Parathyroid adenoma (tissue), 2 donors: ENCODE measurements around the gene SSBP2.
"Not testable (repeated sequence)": the region's sequence is repeated elsewhere in the genome, so short reads cannot be mapped to it uniquely, and the experiment has no call there.

Source experiments
- H2AFZ ChIP-seq: fragments of 300-600 bp; sonication (generic); one replicate; pipeline ENCODE4 v1.7.0; 2017; ENCODE audit warnings: antibody characterized with exemption, mild to moderate bottlenecking
- H3K27ac ChIP-seq: fragments of 300-600 bp; sonication (generic); one replicate; pipeline ENCODE4 v1.7.0; 2017
- H3K27me3 ChIP-seq: fragments of 300-600 bp; sonication (generic); one replicate; pipeline ENCODE4 v1.7.0; 2017; ENCODE audit warnings: low read length; ENCODE audit not compliant: control insufficient read depth, insufficient read depth
- H3K36me3 ChIP-seq: fragments of 300-600 bp; sonication (generic); one replicate; pipeline ENCODE4 v1.7.0; 2017; ENCODE audit warnings: low read length; ENCODE audit not compliant: control insufficient read depth, insufficient read depth
- H3K4me1 ChIP-seq: fragments of 300-600 bp; sonication (generic); one replicate; pipeline ENCODE4 v1.7.0; 2017; ENCODE audit warnings: control low read depth
- H3K4me2 ChIP-seq: fragments of 300-600 bp; sonication (generic); one replicate; pipeline ENCODE4 v1.7.0; 2017; ENCODE audit warnings: low read length
- H3K4me3 ChIP-seq: fragments of 300-600 bp; sonication (generic); one replicate; pipeline ENCODE4 v1.7.0; 2017; ENCODE audit warnings: low read depth, low read length
- H3K79me2 ChIP-seq: fragments of 300-600 bp; sonication (generic); one replicate; pipeline ENCODE4 v1.7.0; 2017; ENCODE audit warnings: control low read depth
- H3K9ac ChIP-seq: fragments of 300-600 bp; sonication (generic); one replicate; pipeline ENCODE4 v1.7.0; 2017; ENCODE audit warnings: mild to moderate bottlenecking
- H3K9me3 ChIP-seq: fragments of 300-600 bp; sonication (generic); one replicate; pipeline ENCODE4 v1.7.0; 2017; ENCODE audit warnings: low read length; ENCODE audit not compliant: control insufficient read depth
- CTCF ChIP-seq: fragments of 300-600 bp; sonication (generic); IDR thresholded peaks from one replicate; pipeline ENCODE4 v1.7.0; 2017; ENCODE audit warnings: antibody characterized with exemption, mild to moderate bottlenecking
- donor health status: primary hyperparathyroidism.

Gene SSBP2

GRCh38 chr5:81717226-81717625, 33.7 kb downstream of the SSBP2 start:
- Histone ChIP-seq H3K4me1 (peaks cover 28% of the 10 kb centered on the region), H2AFZ (no peak overlapping the region), H3K4me2 (no peak overlapping the region), H3K36me3 (no peaks in the 10 kb centered on the region), H3K9me3 (no peaks in the 10 kb centered on the region), H3K4me3 (no peak overlapping the region), H3K9ac (no peak overlapping the region), H3K27me3 (no peaks in the 10 kb centered on the region), H3K79me2 (peaks cover 48% of the 10 kb centered on the region), H3K27ac (no peak overlapping the region)
- no peak for TF ChIP-seq CTCF

GRCh38 chr5:81714076-81714475, 36.8 kb downstream of the SSBP2 start:
- H3K79me2 ChIP-seq = peaks cover 51% of the 10 kb centered on the region
- not testable (repeated sequence) for H3K4me1 ChIP-seq, H3K4me3 ChIP-seq

GRCh38 chr5:81708889-81709288, 42.0 kb downstream of the SSBP2 start:
- Histone ChIP-seq H3K27me3 (no peaks in the 10 kb centered on the region), H3K9me3 (no peaks in the 10 kb centered on the region), H2AFZ (no peak overlapping the region), H3K4me3 (no peak overlapping the region), H3K79me2 (peaks cover 47% of the 10 kb centered on the region), H3K4me1 (peaks cover 5% of the 10 kb centered on the region), H3K9ac (no peak overlapping the region), H3K4me2 (no peak overlapping the region), H3K27ac (no peak overlapping the region), H3K36me3 (no peaks in the 10 kb centered on the region)
- no peak for TF ChIP-seq CTCF

More at GRCh38 chr5:81714076-81714475, 36.8 kb downstream of the SSBP2 start:
- not testable (repeated sequence) for H3K36me3 ChIP-seq, H3K9me3 ChIP-seq, H3K9ac ChIP-seq, H2AFZ ChIP-seq, H3K27ac ChIP-seq, H3K27me3 ChIP-seq, H3K4me2 ChIP-seq

- no peak for TF ChIP-seq CTCF
- H2AFZ ChIP-seq = no peak overlapping the region
- no peaks in the 10 kb centered on the region for H3K36me3 ChIP-seq
- H3K27ac ChIP-seq = no peak overlapping the region
- no peaks in the 10 kb centered on the region for H3K27me3 ChIP-seq
- no peak overlapping the region for H3K4me2 ChIP-seq
- H3K9ac ChIP-seq = no peak overlapping the region
- no peaks in the 10 kb centered on the region for H3K4me1 ChIP-seq
- H3K4me3 ChIP-seq = no peak overlapping the region
- peaks cover 47% of the 10 kb centered on the region for H3K79me2 ChIP-seq
- H3K9me3 ChIP-seq = no peaks in the 10 kb centered on the region
These were observed 47.1 kb downstream of the SSBP2 start for GRCh38 chr5:81703840-81704239.

- Histone ChIP-seq H3K9ac (no peak overlapping the region), H3K4me2 (no peak overlapping the region), H2AFZ (no peak overlapping the region), H3K4me3 (no peak overlapping the region), H3K36me3 (no peaks in the 10 kb centered on the region), H3K79me2 (peaks cover 44% of the 10 kb centered on the region), H3K27ac (no peak overlapping the region), H3K9me3 (no peaks in the 10 kb centered on the region), H3K27me3 (no peaks in the 10 kb centered on the region), H3K4me1 (peaks cover 2% of the 10 kb centered on the region)
- TF ChIP-seq CTCF = no peak
These were observed 50.7 kb downstream of the SSBP2 start for GRCh38 chr5:81700166-81700565.
